Astrocyte (in vitro differentiated cells and primary cell): ENCODE measurements around the gene LILRB2. TPM values are rescaled to one million over a fixed set of nuclear protein-coding genes. Genes with fewer than 3 reads are reported as not detected.

Experiments
- DNase-seq: peaks from one replicate; pipeline ENCODE4 v3.0.0-alpha.2; 2010; ENCODE audit warnings: low read depth
- FAIRE-seq: peaks from 2 replicates; lab custom pipeline; 2011; peaks lifted over from hg19 to GRCh38; lab: Jason Lieb, UNC
- H2AFZ ChIP-seq: 2 replicates; pipeline ENCODE4 v1.6.0; 2012; ENCODE audit warnings: low read depth, low read length, inconsistent platforms
- H3K27ac ChIP-seq: 2 replicates; pipeline ENCODE4 v1.5.1; 2011; ENCODE audit warnings: low read depth, low read length, inconsistent platforms
- H3K27me3 ChIP-seq: 2 replicates; pipeline ENCODE4 v1.6.0; 2011; ENCODE audit warnings: low read length, inconsistent platforms; ENCODE audit not compliant: insufficient read depth
- H3K36me3 ChIP-seq: 2 replicates; pipeline ENCODE4 v1.5.1; 2011; ENCODE audit warnings: low read length, inconsistent platforms; ENCODE audit not compliant: insufficient read depth
- H3K4me1 ChIP-seq: 2 replicates; pipeline ENCODE4 v1.5.1; 2011; ENCODE audit warnings: low read length, inconsistent platforms; ENCODE audit not compliant: insufficient read depth
- H3K4me2 ChIP-seq: 2 replicates; pipeline ENCODE4 v1.6.0; 2012; ENCODE audit warnings: low read length, inconsistent platforms
- H3K4me3 ChIP-seq: 2 replicates; pipeline ENCODE4 v1.5.1; 2011; ENCODE audit warnings: low read depth, mild to moderate bottlenecking, low read length, inconsistent platforms; ENCODE audit not compliant: insufficient read depth
- H3K79me2 ChIP-seq: 2 replicates; pipeline ENCODE4 v1.6.0; 2012; ENCODE audit warnings: mild to moderate bottlenecking, low read length, inconsistent platforms; ENCODE audit not compliant: insufficient read depth
- H3K9ac ChIP-seq: 2 replicates; pipeline ENCODE4 v1.6.0; 2012; ENCODE audit warnings: mild to moderate bottlenecking, low read length, inconsistent platforms
- H3K9me3 ChIP-seq: 2 replicates; pipeline ENCODE4 v1.5.1; 2012; ENCODE audit warnings: low read depth, mild to moderate bottlenecking, low read length, inconsistent platforms; ENCODE audit not compliant: insufficient read depth
- H4K20me1 ChIP-seq: 2 replicates; pipeline ENCODE4 v1.6.0; 2012; ENCODE audit warnings: low read length, inconsistent platforms; ENCODE audit not compliant: insufficient read depth
- H3K27ac Mint-ChIP-seq: one replicate; pipeline ENCODE4 v1.8.0; 2021; ENCODE audit warnings: mild to moderate bottlenecking, mixed read lengths; ENCODE audit not compliant: unreplicated experiment
- H3K27me3 Mint-ChIP-seq: one replicate; pipeline ENCODE4 v1.8.0; 2021; ENCODE audit warnings: low read depth, mixed read lengths; ENCODE audit not compliant: unreplicated experiment
- H3K36me3 Mint-ChIP-seq: one replicate; pipeline ENCODE4 v1.8.0; 2021; ENCODE audit warnings: low read depth, mixed read lengths; ENCODE audit not compliant: unreplicated experiment
- H3K4me1 Mint-ChIP-seq: one replicate; pipeline ENCODE4 v1.8.0; 2021; ENCODE audit warnings: low read depth, mixed read lengths; ENCODE audit not compliant: unreplicated experiment
- H3K4me3 Mint-ChIP-seq: one replicate; pipeline ENCODE4 v1.8.0; 2021; ENCODE audit warnings: mild to moderate bottlenecking, moderate library complexity, mixed read lengths; ENCODE audit not compliant: unreplicated experiment
- H3K9me3 Mint-ChIP-seq: one replicate; pipeline ENCODE4 v1.8.0; 2021; ENCODE audit warnings: mild to moderate bottlenecking, mixed read lengths; ENCODE audit not compliant: unreplicated experiment
- CTCF ChIP-seq: IDR thresholded peaks from 2 replicates; pipeline ENCODE4 v1.5.1; 2011; ENCODE audit warnings: low read depth, mild to moderate bottlenecking, inconsistent platforms, low read length, moderate library complexity; ENCODE audit not compliant: insufficient read depth
- EZH2 ChIP-seq: IDR thresholded peaks from 2 replicates; pipeline ENCODE4 v1.6.1; 2012; ENCODE audit warnings: mild to moderate bottlenecking, low read length, inconsistent platforms; ENCODE audit not compliant: insufficient read depth
- total RNA-seq: library from RNA; stranded (reverse); gene quantifications from 2 replicates; pipeline ENCODE4 v1.2.1, GENCODE V29; 2021

Gene LILRB2
- total RNA-seq, 1 donor from 2014 or later, result not detected

- FAIRE-seq, result no peak
- Histone ChIP-seq H3K36me3 (no peaks in the 10 kb centered on the region), H3K27me3 (no peaks in the 10 kb centered on the region), H4K20me1 (no peaks in the 10 kb centered on the region), H3K4me3 (no peak overlapping the region), H3K79me2 (no peaks in the 10 kb centered on the region), H2AFZ (no peak overlapping the region), H3K27ac (no peak overlapping the region), H3K4me2 (no peak overlapping the region), H3K4me1 (no peaks in the 10 kb centered on the region), H3K9me3 (no peaks in the 10 kb centered on the region), H3K9ac (no peak overlapping the region)
- no peaks in the 10 kb centered on the region for H3K4me1 Mint-ChIP-seq
- H3K4me3 Mint-ChIP-seq, result no peak overlapping the region
- peaks cover 4% of the 10 kb centered on the region for H3K9me3 Mint-ChIP-seq
- no peak overlapping the region for H3K27ac Mint-ChIP-seq
- H3K27me3 Mint-ChIP-seq, result peaks cover 56% of the 10 kb centered on the region
- no peak for DNase-seq
- TF ChIP-seq CTCF (no peak), EZH2 (no peak)
- no peaks in the 10 kb centered on the region for H3K36me3 Mint-ChIP-seq
Observed at GRCh38 chr19:54299515-54299914, 18.6 kb upstream of the LILRB2 start.

GRCh38 chr19:54299126-54299498, 18.2 kb upstream of the LILRB2 start:
- H3K27ac Mint-ChIP-seq, result no peak overlapping the region
- no peak for FAIRE-seq
- no peak overlapping the region for H3K4me3 Mint-ChIP-seq
- Histone ChIP-seq H3K79me2 (no peaks in the 10 kb centered on the region), H3K27ac (no peak overlapping the region), H3K9ac (no peak overlapping the region), H3K36me3 (no peaks in the 10 kb centered on the region), H2AFZ (no peak overlapping the region), H3K4me2 (no peak overlapping the region), H3K4me1 (no peaks in the 10 kb centered on the region), H3K4me3 (no peak overlapping the region), H3K27me3 (no peaks in the 10 kb centered on the region), H3K9me3 (no peaks in the 10 kb centered on the region), H4K20me1 (no peaks in the 10 kb centered on the region)
- peaks cover 54% of the 10 kb centered on the region for H3K27me3 Mint-ChIP-seq
- no peak for DNase-seq
- H3K4me1 Mint-ChIP-seq, result no peaks in the 10 kb centered on the region
- no peak for TF ChIP-seq EZH2
- TF ChIP-seq CTCF, result no peak
- peaks cover 6% of the 10 kb centered on the region for H3K9me3 Mint-ChIP-seq
- H3K36me3 Mint-ChIP-seq, result no peaks in the 10 kb centered on the region

GRCh38 chr19:54298357-54299125, 17.6 kb upstream of the LILRB2 start:
- H4K20me1 ChIP-seq, result no peaks in the 10 kb centered on the region
- no peak overlapping the region for H3K27ac Mint-ChIP-seq
- H3K4me3 Mint-ChIP-seq, result no peak overlapping the region
- H3K79me2 ChIP-seq, result no peaks in the 10 kb centered on the region
- no peak overlapping the region for H3K4me3 ChIP-seq
- peaks cover 6% of the 10 kb centered on the region for H3K9me3 Mint-ChIP-seq
- H3K27ac ChIP-seq, result no peak overlapping the region
- no peaks in the 10 kb centered on the region for H3K36me3 ChIP-seq
- no peaks in the 10 kb centered on the region for H3K27me3 ChIP-seq
- no peaks in the 10 kb centered on the region for H3K4me1 ChIP-seq
- FAIRE-seq (no peak), DNase-seq (no peak)
- no peaks in the 10 kb centered on the region for H3K4me1 Mint-ChIP-seq
- TF ChIP-seq EZH2 (no peak), CTCF (no peak)
- H3K27me3 Mint-ChIP-seq, result peaks cover 56% of the 10 kb centered on the region
- H3K36me3 Mint-ChIP-seq, result no peaks in the 10 kb centered on the region
- H3K9ac ChIP-seq, result no peak overlapping the region
- no peak overlapping the region for H3K4me2 ChIP-seq
- H2AFZ ChIP-seq, result no peak overlapping the region
- H3K9me3 ChIP-seq, result no peaks in the 10 kb centered on the region
